Naive B cell (primary cell): ENCODE measurements around the gene CCDC27. TPM values are rescaled to one million over a fixed set of nuclear protein-coding genes. Genes with fewer than 3 reads are reported as not detected.
"Not testable (repeated sequence)": the region's sequence is repeated elsewhere in the genome, so short reads cannot be mapped to it uniquely, and the experiment has no call there.

ENCODE experiments used
- ATAC-seq, 2 donors: fragments of 150-1000 bp; cut with Tn5 transposase; 2 replicates each; pipeline ENCODE4 v1.10.0; 2021; ENCODE audit warnings: low read depth in 2 of 2, mild to moderate bottlenecking in 2 of 2, moderate library complexity in 2 of 2
- DNase-seq: peaks from one replicate; pipeline ENCODE4 v3.0.0; 2022
- H3K27ac Mint-ChIP-seq, 6 donors: one replicate each; pipeline ENCODE4 v1.8.0; 2020 to 2022; ENCODE audit warnings: mild to moderate bottlenecking in 6 of 6, mixed read lengths in 6 of 6, moderate library complexity in 5 of 6, inconsistent platforms in 2 of 6
- H3K27me3 Mint-ChIP-seq, 3 donors: one replicate each; pipeline ENCODE4 v1.8.0; 2021 to 2022; ENCODE audit warnings: mixed read lengths in 3 of 3, mild to moderate bottlenecking in 1 of 3
- H3K36me3 Mint-ChIP-seq, 2 donors: one replicate each; pipeline ENCODE4 v1.8.0; 2020 to 2022; ENCODE audit warnings: mixed read lengths in 2 of 2, inconsistent platforms in 1 of 2, mild to moderate bottlenecking in 1 of 2
- H3K4me1 Mint-ChIP-seq, 3 donors: one replicate each; pipeline ENCODE4 v1.8.0; 2020 to 2022; ENCODE audit warnings: mixed read lengths in 3 of 3, inconsistent platforms in 1 of 3, mild to moderate bottlenecking in 1 of 3, moderate library complexity in 1 of 3
- H3K4me3 Mint-ChIP-seq, 8 donors: one replicate each; pipeline ENCODE4 v1.8.0; 2020 to 2022; ENCODE audit warnings: mild to moderate bottlenecking in 8 of 8, mixed read lengths in 8 of 8, moderate library complexity in 8 of 8, inconsistent platforms in 2 of 8
- H3K9me3 Mint-ChIP-seq, 7 donors: one replicate each; pipeline ENCODE4 v1.8.0; 2020 to 2022; ENCODE audit warnings: mixed read lengths in 7 of 7, mild to moderate bottlenecking in 5 of 7, inconsistent platforms in 2 of 7, moderate library complexity in 1 of 7
- polyA plus RNA-seq, 6 donors: library from polyadenylated mRNA; unstranded; fragments of 300-500 nt; fragmentation: Illumina TruSeq; gene quantifications; one replicate each; pipeline ENCODE4 v1.2.3, GENCODE V29; 2021; ENCODE audit warnings: low read depth in 6 of 6

Gene CCDC27
- polyA plus RNA-seq, 6 donors from 2014 or later: not detected

DNA sequence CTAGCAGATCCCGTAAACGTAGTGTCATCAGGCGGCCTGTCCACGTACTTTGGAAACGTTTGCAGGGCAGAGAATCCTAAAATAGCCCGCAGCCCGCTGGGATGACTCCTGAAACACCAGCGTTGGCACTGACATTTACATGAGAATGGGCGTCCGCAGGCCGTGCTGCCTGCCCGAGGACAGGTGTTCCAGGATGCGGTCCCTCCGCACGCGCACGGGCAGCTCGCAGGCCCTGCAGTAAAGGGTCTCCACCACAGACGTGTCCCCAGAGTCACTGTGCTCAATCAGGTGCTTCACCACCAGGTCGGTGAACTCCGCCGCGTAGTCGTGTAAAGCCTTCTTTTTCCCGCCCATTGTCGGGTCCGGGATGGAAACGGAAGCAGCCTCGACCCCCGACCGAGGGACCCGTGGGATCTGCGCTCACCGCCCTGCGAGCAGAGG is 5.8 kb upstream of the CCDC27 start:
- Mint-ChIP-seq H3K27me3 (peaks cover 0 to 7% (median 0%) of the 10 kb centered on the region in 3 donors), H3K27ac (peak overlapping the region in 5 of 6 donors; percentile 47 to 85 (median 74)), H3K9me3 (no peaks in the 10 kb centered on the region), H3K4me1 (peaks cover 22 to 35% (median 32%) of the 10 kb centered on the region in 3 donors), H3K36me3 (peaks cover 0 to 5% of the 10 kb centered on the region in 2 donors), H3K4me3 (peak overlapping the region; percentile 83 to 93 (median 86))
- ATAC-seq (peak in 1 of 2 donors; percentile 14), DNase-seq (peak; percentile 13)

DNA sequence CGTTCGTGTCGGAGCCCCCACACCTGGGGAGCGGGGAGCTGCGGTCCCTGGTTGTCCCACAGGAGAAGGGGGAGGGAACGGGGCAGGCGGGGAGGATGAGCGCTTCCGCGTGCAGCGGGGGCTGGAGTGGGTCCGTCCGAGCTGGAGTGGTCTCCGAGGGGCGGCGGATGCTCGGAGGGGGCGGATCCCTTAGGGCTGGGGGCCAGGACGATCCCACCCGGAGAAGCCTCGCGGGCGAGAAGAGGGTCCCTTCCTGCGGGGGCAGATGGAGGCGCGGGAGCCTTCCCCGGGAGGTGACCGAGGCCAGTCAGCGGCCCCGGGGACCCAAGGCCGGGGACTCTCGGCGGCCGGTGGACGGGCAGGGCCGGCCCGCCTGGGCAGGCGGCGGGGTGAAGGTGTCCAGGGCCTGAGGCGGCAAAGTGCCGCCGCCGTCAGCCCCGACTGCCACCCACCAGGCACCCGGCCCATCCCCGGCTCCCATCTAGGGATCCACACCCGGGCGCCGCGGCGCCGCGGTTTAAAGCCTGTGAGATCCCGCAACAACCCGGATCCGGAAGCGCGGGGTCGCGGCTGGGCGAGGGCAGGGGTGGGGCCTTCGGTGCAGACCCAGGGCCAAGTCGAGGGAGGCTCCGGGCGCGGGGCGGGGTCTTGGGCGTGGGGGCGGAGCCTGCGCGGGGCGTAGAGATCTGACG is 5.3 kb upstream of the CCDC27 start:
- Mint-ChIP-seq H3K4me3 (peak overlapping the region; percentile 83 to 93 (median 86)), H3K4me1 (peaks cover 22 to 35% (median 32%) of the 10 kb centered on the region in 3 donors), H3K9me3 (no peaks in the 10 kb centered on the region), H3K27me3 (peaks cover 0 to 7% (median 0%) of the 10 kb centered on the region in 3 donors), H3K27ac (peak overlapping the region in 3 of 6 donors; percentile 67 to 85 (median 78)), H3K36me3 (no peaks in the 10 kb centered on the region)
- ATAC-seq (peak; percentile 95 to 96), DNase-seq (peak; percentile 77)

- Mint-ChIP-seq H3K27ac (no peak overlapping the region), H3K4me1 (peaks cover 22 to 35% (median 32%) of the 10 kb centered on the region in 3 donors)
- no peak for DNase-seq
Measured at GRCh38 chr1:3747522-3747848, 4.8 kb upstream of the CCDC27 start.

GRCh38 chr1:3747903-3748302 is 4.3 kb upstream of the CCDC27 start:
- DNase-seq: no peak
- H3K4me3 Mint-ChIP-seq: peak overlapping the region; percentile 57 to 88 (median 84)
- peaks cover 0 to 7% (median 0%) of the 10 kb centered on the region in 3 donors for H3K27me3 Mint-ChIP-seq
- no peaks in the 10 kb centered on the region for H3K9me3 Mint-ChIP-seq
- ATAC-seq: no peak
- H3K36me3 Mint-ChIP-seq: no peaks in the 10 kb centered on the region
- peak overlapping the region in 2 of 6 donors; percentile 38 to 66 for H3K27ac Mint-ChIP-seq
- peaks cover 22 to 35% (median 32%) of the 10 kb centered on the region in 3 donors for H3K4me1 Mint-ChIP-seq

More at GRCh38 chr1:3747522-3747848, 4.8 kb upstream of the CCDC27 start:
- H3K9me3 Mint-ChIP-seq: no peaks in the 10 kb centered on the region
- no peak for ATAC-seq
- peaks cover 0 to 7% (median 0%) of the 10 kb centered on the region in 3 donors for H3K27me3 Mint-ChIP-seq
- H3K36me3 Mint-ChIP-seq: no peaks in the 10 kb centered on the region
- H3K4me3 Mint-ChIP-seq: peak overlapping the region; percentile 68 to 88 (median 84)

DNA sequence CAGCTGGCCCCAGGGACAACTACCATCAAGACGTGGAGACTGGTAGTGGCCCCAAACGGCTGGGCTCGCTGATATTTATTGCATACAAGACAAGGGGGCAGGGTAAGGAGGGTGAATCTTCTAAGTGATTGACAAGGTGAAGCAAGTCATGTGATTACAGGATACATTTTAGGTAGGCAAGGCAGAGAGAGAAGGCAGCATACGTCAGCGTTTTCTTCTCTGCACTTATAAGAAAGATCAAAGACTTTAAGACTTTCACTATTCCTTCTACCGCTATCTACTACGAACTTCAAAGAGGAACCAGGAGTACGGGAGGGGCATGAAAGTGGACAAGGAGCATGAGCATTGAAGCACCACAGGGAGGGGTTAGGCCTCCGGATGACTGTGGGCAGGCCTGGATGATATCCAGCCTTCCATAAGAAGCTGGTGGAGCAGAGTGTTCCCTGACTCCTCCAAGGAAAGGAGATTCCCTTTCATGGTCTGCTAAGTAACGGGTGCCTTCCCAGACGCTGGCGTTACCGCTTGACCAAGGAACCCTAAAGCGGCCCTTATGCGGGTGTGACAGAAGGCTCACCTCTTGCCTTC is 3.8 kb upstream of the CCDC27 start:
- H3K4me3 Mint-ChIP-seq: peak overlapping the region in 7 of 8 donors; percentile 51 to 85 (median 77)
- not testable (repeated sequence) for DNase-seq, H3K9me3 Mint-ChIP-seq, ATAC-seq, H3K27me3 Mint-ChIP-seq, H3K36me3 Mint-ChIP-seq
- H3K4me1 Mint-ChIP-seq: peaks cover 18 to 34% (median 32%) of the 10 kb centered on the region in 3 donors
- H3K27ac Mint-ChIP-seq: peak overlapping the region in 1 of 6 donors; percentile 66

GRCh38 chr1:3749512-3749911 is 2.7 kb upstream of the CCDC27 start:
- Mint-ChIP-seq H3K9me3 (no peaks in the 10 kb centered on the region), H3K27me3 (peaks cover 0 to 7% (median 0%) of the 10 kb centered on the region in 3 donors), H3K4me3 (peak overlapping the region in 1 of 8 donors; percentile 34), H3K4me1 (peaks cover 18 to 32% (median 29%) of the 10 kb centered on the region in 3 donors), H3K27ac (no peak overlapping the region), H3K36me3 (no peaks in the 10 kb centered on the region)
- DNase-seq (no peak), ATAC-seq (no peak)

- H3K9me3 Mint-ChIP-seq: no peaks in the 10 kb centered on the region
- ATAC-seq (no peak), DNase-seq (no peak)
- peaks cover 0 to 13% (median 6%) of the 10 kb centered on the region in 3 donors for H3K27me3 Mint-ChIP-seq
- no peaks in the 10 kb centered on the region for H3K36me3 Mint-ChIP-seq
- H3K4me3 Mint-ChIP-seq: no peak overlapping the region
- H3K27ac Mint-ChIP-seq: peak overlapping the region in 2 of 6 donors; percentile 58 to 84
- peaks cover 9 to 19% (median 18%) of the 10 kb centered on the region in 3 donors for H3K4me1 Mint-ChIP-seq
Measured at GRCh38 chr1:3750741-3751140, 1.5 kb upstream of the CCDC27 start.

DNA sequence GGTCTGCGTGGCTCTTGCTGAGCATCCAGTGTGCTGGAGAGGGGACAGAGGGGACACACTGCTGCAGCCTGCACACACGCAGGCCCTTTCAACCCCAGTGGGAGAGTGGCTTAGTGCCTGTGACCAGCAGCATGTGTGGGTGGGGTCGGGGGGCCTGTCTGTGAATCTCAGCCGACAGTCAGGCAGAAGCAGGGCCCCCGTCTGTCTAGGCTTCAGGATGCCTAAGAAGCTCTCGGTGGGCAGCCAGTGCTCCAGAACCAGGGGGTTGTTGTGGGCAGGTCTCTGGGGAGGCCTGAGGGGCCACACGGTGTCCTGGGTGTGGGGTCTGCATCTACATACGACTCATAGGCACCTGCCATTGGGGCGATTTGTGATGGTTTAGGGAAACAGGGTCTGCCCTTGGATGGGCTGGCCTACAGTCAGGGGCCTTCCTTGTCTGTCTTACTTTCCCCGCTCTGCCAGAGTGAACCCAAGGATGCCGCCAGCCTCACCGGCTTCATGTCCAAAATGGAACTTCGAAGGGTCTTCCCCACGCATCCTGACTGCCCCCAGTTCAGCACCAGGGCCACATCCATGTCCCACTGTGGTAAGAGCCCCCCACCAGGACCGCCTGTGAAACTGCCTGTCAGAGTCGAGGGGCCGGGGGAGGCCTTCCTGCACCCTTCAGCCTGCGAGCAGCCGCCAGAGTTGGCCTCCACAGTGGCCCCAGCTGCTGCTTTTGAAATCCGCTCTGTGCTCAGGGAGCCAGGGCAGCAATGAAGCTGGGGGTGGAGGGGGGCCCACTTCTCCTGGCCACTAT is 1.6 kb downstream of the CCDC27 start:
- peaks cover 0 to 23% (median 16%) of the 10 kb centered on the region in 3 donors for H3K27me3 Mint-ChIP-seq
- H3K4me3 Mint-ChIP-seq: no peak overlapping the region
- no peaks in the 10 kb centered on the region for H3K9me3 Mint-ChIP-seq
- ATAC-seq: no peak
- no peak overlapping the region for H3K27ac Mint-ChIP-seq
- no peaks in the 10 kb centered on the region for H3K36me3 Mint-ChIP-seq
- H3K4me1 Mint-ChIP-seq: no peaks in the 10 kb centered on the region
- no peak for DNase-seq

DNA sequence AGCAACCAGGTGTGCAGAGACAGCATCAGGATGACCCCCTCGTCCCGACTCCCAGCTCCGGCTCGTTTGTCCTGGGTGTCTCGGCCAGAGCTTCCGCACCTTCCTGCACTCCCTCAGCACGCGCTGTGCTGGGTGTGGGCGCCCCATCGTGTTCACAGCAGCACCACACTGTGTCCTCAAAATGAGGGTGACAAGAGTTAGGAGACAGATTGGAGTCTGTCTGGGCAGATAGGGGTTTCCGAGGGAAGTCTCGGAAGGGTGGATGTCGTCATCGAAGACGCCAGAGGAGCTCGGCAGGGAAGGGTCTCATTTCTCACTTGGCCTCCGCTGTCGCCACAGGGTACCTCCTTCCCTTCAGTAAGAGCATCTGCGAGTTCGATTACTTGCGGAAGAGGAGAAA is 4.1 kb downstream of the CCDC27 start:
- ATAC-seq: no peak
- DNase-seq: no peak
- no peak overlapping the region for H3K4me3 Mint-ChIP-seq
- peaks cover 15 to 41% (median 36%) of the 10 kb centered on the region in 3 donors for H3K27me3 Mint-ChIP-seq
- no peak overlapping the region for H3K27ac Mint-ChIP-seq
- H3K4me1 Mint-ChIP-seq: no peaks in the 10 kb centered on the region
- peaks cover 2 to 12% (median 5%) of the 10 kb centered on the region in 7 donors for H3K9me3 Mint-ChIP-seq
- H3K36me3 Mint-ChIP-seq: peaks cover 0 to 8% of the 10 kb centered on the region in 2 donors

DNA sequence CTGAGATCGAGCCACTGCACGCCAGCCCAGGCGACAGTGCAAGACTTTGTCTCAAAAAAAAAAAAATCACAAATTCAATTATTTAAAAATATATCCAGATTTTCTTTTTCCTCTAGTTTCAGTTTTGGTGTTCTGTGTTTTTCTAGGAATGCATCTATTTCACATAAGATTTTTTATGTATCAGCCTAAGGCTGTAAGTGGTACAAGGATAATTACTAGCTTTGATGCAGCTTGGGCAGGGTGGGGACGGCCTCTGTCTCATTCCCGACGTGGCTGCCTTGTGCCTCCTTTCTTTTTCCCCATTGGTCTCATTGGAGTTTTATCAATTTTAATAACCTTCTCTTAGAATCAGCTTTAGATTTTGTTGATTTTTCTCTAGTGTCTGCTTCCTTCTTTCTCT is 6.9 kb downstream of the CCDC27 start:
- no peak for DNase-seq
- H3K27me3 Mint-ChIP-seq: peaks cover 19 to 59% (median 38%) of the 10 kb centered on the region in 3 donors
- H3K36me3 Mint-ChIP-seq: peaks cover 0 to 8% of the 10 kb centered on the region in 2 donors
- ATAC-seq: no peak
- H3K27ac Mint-ChIP-seq: no peak overlapping the region
- no peak overlapping the region for H3K4me3 Mint-ChIP-seq
- H3K4me1 Mint-ChIP-seq: no peaks in the 10 kb centered on the region
- H3K9me3 Mint-ChIP-seq: peaks cover 2 to 12% (median 5%) of the 10 kb centered on the region in 7 donors

- ATAC-seq: no peak
Measured at GRCh38 chr1:3759796-3760195, 7.5 kb downstream of the CCDC27 start.

GRCh38 chr1:3761296-3762010 is 9.2 kb downstream of the CCDC27 start:
- DNase-seq: no peak
- Mint-ChIP-seq H3K9me3 (peaks cover 2 to 12% (median 6%) of the 10 kb centered on the region in 7 donors), H3K36me3 (peaks cover 0 to 8% of the 10 kb centered on the region in 2 donors), H3K4me1 (no peaks in the 10 kb centered on the region), H3K27me3 (peaks cover 29 to 57% (median 36%) of the 10 kb centered on the region in 3 donors), H3K4me3 (no peak overlapping the region), H3K27ac (peak overlapping the region in 1 of 6 donors; percentile 12)
- no peak for ATAC-seq

More at GRCh38 chr1:3759796-3760195, 7.5 kb downstream of the CCDC27 start:
- Mint-ChIP-seq H3K36me3 (peaks cover 0 to 8% of the 10 kb centered on the region in 2 donors), H3K27me3 (peaks cover 23 to 64% (median 43%) of the 10 kb centered on the region in 3 donors), H3K27ac (no peak overlapping the region), H3K4me3 (no peak overlapping the region), H3K9me3 (peaks cover 2 to 12% (median 6%) of the 10 kb centered on the region in 7 donors), H3K4me1 (no peaks in the 10 kb centered on the region)
- no peak for DNase-seq
